Measurements from ENCODE around the gene LIX1L. TPM values are rescaled to one million over a fixed set of nuclear protein-coding genes. Genes with fewer than 3 reads are reported as not detected.
A peak's percentile ranks its signal among the peaks of the same experiment; 100 is the strongest.

The LIX1L gene
- total and polyA plus RNA-seq, 2 of the 13 experiments (the other 11 are each of a cell fraction or from before 2014, with no cell fraction given) = 8.1 to 24.9 TPM

- TF ChIP-seq ZNF784 (CRISPR knock-in tag; IDR thresholded peaks at IDR 0.05; ENCODE audit: borderline replicate concordance) (no peak), HDAC1 (CRISPR knock-in tag; IDR thresholded peaks at IDR 0.05) (no peak), TFDP1 (CRISPR knock-in tag; IDR thresholded peaks at IDR 0.05; ENCODE audit: borderline replicate concordance) (no peak), NR2C2 (CRISPR knock-in tag; IDR thresholded peaks at IDR 0.05; ENCODE audit: borderline replicate concordance) (no peak), MAZ (IDR thresholded peaks at IDR 0.05; ENCODE audit: borderline replicate concordance, low read depth, low read length) (no peak), MAZ (CRISPR knock-in tag; IDR thresholded peaks at IDR 0.05; ENCODE audit: low read depth) (0 out of 2 replicates have a peak, but pooled peaks have one; percentile 27), ZNF503 (CRISPR knock-in tag; IDR thresholded peaks at IDR 0.05) (no peak), ZNF354B (CRISPR knock-in tag; IDR thresholded peaks at IDR 0.05) (no peak), ZNF619 (CRISPR knock-in tag; IDR thresholded peaks at IDR 0.05) (no peak), CBFB (CRISPR knock-in tag; IDR thresholded peaks at IDR 0.05) (no peak), ZBTB38 (CRISPR knock-in tag; IDR thresholded peaks at IDR 0.05) (0 out of 2 replicates have a peak, but pooled peaks have one; percentile 34), SPEN (CRISPR knock-in tag; IDR thresholded peaks at IDR 0.05; ENCODE audit: low read depth) (no peak), ZNF142 (CRISPR knock-in tag; IDR thresholded peaks at IDR 0.05) (no peak), ZNF30 (CRISPR knock-in tag; IDR thresholded peaks at IDR 0.05) (no peak)
- TF ChIP-seq, protein P1, sequence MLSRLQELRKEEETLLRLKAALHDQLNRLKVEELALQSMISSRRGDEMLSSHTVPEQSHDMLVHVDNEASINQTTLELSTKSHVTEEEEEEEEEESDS (CRISPR knock-in tag; IDR thresholded peaks at IDR 0.05; ENCODE audit: borderline replicate concordance) = no peak
- TF ChIP-seq, protein P2, sequence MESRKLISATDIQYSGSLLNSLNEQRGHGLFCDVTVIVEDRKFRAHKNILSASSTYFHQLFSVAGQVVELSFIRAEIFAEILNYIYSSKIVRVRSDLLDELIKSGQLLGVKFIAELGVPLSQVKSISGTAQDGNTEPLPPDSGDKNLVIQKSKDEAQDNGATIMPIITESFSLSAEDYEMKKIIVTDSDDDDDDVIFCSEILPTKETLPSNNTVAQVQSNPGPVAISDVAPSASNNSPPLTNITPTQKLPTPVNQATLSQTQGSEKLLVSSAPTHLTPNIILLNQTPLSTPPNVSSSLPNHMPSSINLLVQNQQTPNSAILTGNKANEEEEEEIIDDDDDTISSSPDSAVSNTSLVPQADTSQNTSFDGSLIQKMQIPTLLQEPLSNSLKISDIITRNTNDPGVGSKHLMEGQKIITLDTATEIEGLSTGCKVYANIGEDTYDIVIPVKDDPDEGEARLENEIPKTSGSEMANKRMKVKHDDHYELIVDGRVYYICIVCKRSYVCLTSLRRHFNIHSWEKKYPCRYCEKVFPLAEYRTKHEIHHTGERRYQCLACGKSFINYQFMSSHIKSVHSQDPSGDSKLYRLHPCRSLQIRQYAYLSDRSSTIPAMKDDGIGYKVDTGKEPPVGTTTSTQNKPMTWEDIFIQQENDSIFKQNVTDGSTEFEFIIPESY (CRISPR knock-in tag; IDR thresholded peaks at IDR 0.05) = peak; percentile 67; the same call in 1 of the 2 replicates
Observed at GRCh38 chr1:145886390-145886789, 71.4 kb downstream of the LIX1L start (continued).

Data from HepG2 (cell line).